NCI-H1417 treated with DMSO at 0.1 percent for 48 hours (cell line): ENCODE results near the gene HNRNPH3.
"Not testable (repeated sequence)": the region's sequence is repeated elsewhere in the genome, so short reads cannot be mapped to it uniquely, and the experiment has no call there.

ENCODE experiments used
- DNase-seq: peaks from one replicate; lab custom pipeline; 2025; lab: John Stamatoyannopoulos, UW

The HNRNPH3 gene, protein sequence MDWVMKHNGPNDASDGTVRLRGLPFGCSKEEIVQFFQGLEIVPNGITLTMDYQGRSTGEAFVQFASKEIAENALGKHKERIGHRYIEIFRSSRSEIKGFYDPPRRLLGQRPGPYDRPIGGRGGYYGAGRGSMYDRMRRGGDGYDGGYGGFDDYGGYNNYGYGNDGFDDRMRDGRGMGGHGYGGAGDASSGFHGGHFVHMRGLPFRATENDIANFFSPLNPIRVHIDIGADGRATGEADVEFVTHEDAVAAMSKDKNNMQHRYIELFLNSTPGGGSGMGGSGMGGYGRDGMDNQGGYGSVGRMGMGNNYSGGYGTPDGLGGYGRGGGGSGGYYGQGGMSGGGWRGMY

DNA sequence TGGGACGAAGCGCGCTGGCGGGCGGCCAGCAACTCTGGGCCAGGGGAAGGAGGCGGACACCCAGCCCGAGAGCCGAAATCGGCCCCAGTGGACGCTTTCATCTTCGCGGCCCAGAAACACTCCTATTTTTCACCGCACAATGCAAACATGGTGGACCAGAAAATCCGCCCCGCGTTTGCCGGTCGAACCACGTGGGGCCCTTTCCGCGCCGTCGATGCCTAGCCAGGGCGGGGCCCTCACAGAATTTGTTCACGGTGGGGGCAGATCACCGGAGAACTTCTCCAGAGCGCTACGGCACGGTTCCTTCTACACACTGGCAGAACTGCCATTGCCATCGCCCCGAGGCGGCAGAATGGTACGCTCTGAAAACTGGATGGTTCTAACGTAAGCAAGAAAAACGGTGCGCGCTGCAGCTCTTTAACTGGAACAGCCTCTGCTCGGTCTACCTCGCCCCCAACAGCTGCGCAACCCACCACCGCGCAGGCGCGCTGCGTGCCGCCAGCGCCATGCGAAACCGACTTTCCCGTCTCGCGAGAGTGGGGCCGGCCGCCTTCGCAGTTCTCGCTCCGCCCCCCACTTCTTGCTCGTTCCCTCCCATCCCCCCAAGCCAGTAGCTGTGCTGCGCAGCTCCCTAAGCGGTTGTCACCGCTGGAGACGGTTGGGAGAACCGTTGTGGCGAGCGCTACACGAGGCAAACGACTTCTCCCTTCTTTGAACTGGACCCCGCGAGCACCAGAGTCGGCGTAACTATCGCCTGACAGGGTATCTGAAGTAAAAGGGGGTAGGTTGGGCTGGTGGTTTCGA is at the start of gene HNRNPH3:
TSS of gene HNRNPH3 (plus strand) at position 610 of the 804 bp plus-strand sequence. CDS start 5,158 bp downstream, outside the sequence.
- peak; percentile 73 for DNase-seq

DNA sequence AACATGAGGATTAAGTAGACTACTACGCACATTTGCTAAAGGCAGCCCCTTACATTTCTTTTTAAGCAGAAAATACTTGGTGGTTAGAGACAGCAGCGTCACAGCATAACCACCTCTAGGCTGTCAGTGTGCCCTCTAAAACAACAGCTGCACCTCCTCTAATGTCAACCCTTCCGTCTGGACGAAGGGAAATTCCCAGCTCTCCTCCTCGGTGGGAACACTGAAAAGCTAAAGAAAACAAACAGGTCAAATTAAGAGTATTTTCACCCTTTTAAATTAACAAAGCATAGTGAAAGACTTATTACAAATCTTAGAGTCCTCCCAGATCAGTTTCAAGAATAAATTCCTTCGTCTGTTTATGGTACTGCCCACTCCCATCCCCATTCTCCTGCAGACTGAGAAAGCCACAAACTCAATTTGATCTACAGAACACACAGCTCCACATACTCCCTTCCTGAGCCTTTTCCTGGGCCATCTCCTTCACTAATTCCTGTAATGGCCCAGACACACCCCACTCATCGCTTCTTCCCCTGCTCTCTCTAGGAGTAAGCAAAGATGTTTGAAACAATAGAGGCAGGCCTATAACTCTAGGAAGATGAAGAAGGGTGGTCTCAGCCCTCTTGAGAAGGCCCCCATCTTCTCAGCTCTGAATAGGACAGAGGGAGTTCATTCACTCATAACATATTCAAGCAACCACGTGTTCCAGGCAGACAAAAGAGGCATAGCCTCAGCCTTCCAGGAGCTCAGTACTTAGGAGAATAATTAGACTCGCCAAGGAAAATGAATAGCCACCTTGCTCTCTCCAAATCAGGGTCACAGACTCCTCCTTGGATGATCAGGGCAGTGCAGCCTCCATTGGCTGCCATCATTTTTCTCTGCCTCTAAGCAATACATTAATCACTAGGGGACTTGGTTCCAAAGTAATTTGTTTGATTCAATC is 47.5 kb upstream of the HNRNPH3 start:
- no peak for DNase-seq

DNA sequence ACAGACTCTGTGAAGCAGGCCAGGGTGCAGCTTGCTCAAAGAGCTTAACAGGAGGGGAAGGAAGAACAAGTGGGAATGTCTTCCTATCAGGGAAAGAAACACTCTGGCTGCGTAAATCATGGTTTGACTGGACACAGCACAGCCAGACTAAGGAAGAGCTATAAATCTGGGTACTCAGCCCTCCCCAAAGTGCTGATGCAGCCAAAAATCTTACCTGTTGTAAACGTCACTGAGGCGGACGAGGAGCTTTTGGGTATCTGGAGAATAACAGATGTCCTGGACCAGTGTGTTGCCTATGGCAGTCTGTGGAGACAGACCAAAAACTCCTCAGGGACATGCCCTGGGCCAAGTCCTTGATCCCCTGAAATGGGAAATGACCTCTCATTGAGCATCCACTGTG is 43.1 kb upstream of the HNRNPH3 start:
- no peak for DNase-seq

DNA sequence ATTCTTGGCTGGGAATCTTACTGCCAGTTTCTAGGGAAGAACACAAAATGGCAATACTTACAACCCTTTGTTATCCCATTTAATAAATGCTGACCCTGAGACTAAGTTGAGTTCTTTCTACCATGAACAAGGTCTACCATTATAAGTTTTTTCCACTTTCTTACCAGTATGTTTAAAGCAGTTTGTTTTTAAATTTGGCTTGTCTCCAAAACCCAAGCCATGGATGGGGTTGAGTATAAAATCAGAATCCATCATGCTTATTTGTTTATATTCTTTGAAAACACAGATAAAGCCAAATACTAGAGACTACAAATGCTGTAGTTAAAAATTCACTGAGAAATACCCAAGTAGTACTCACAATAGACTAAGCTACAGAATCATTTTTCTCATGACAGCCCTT is 41.1 kb upstream of the HNRNPH3 start:
- no peak for DNase-seq

DNA sequence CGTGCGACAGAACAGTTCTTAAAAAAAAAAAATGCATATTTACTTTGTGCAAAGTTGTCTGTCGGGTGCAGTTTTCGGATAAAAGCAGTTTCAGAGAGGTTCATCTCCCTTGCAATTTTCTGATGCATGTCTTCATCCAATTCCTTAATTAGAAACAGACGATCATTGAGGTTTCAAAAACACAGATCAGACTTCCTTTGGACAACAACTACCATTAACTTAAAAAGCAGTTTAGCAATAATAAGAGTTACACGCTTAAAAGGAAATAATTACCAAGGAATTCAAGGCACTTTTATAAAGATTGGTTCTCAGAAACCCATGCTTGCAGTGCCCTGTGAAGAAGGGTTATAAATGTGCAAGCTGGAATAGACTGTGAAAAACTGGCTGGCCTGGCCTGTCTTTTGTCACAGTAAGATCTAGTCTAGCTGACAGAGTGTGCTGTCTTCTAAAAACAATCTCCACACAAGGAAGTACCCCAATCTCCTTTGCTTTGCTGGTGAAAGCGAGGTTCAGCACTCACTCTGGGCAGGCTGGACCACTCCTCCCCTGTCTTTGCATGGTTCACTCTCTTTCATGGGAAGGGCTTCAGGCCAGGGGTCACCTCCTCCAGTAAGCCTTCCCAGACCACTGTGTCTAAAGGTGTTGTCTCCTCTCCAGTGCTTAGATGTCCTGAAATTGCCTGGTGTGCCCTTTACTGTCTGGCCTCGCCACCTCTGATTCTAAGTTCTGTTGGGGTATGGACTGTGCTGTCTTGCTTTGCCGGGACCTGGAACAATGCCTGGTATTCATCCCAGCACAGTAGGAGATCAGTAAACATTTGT is 34.8 kb upstream of the HNRNPH3 start:
- DNase-seq, result no peak

DNA sequence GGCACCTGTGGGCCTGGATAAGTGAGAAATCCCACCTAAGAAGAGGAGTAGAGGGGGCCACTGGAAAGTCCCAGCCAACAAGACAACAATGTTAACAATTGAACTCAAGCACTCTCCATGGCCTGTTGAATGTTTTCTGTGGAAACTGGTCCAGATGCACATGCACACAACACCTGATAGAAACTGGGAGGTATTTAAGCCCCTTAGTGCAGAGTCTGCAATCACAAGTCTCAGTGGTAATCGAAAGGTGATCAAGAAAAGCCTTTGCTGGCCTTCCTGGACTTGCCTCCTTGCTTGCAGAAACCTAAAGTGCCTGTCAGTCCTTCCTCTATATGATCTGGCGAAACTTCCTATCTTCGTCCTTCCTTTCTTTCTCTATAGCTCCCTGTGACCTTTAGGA is 30.6 kb upstream of the HNRNPH3 start:
- DNase-seq, result no peak

DNA sequence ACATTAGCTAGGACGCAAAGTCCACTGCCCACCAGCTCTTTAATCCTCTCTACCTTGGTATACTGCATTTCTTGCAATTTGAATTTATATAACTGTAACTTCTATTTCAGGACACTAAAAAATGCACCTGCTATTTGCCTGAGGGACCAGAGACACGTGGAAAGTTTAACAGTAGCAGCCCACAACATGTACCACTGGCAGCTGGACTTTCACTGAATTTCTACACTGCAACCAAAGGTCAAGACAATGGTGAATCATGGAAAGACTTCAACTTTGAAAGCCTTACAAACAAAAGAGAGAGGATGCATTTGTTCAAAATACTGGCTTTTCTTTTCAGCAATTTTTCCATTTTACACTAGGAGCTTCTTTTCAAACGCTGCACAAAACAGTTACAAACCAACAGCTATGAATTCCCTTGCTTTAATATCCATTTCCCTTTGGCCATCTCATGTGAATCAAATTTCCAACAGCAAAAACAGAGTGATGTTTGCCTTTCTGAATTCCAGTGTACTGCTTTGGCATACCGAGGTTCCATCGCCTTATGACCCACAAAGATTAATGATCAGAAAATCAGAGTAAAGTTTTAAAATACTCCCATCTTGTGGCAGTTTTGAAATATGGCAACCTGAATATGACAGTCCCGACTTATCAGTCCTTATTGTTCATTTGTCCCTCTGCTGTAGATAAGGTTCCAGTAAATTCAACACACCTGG is 29.9 kb upstream of the HNRNPH3 start:
- no peak for DNase-seq

DNA sequence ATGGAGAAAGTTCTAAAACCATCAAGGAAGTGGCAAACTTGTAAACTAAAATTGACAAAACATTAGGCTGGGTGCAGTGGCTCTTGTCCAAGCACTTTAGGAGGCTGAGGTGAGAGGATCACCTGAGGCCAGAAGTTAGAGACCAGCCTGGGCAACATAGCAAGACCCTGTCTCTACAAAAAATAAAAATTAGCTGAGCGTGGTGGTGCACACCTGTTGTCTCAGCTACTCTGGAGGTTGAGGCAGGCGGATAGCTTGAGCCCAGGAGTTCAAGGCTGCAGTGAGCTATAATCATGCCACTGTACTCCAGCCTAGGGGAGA is 29.4 kb upstream of the HNRNPH3 start:
- DNase-seq, result no peak

DNA sequence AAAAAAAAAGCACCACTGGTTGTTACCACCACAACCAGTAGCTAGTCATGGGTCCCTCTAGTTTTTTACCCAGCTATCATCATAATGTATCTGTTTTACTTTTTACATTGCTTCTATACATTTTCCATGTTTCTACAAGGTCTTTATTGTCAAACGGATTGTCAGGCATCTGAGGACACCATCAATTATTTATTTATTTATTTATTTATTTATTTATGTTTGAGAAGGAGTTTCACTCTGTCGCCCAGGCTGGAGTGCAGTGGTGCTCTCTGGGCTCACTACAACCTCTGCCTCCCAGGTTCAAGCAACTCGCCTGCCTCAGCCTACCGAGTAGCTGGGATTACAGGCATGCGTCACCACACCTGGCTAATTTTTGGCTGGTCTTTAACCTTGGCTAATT is 29.0 kb upstream of the HNRNPH3 start:
- DNase-seq, result no peak

DNA sequence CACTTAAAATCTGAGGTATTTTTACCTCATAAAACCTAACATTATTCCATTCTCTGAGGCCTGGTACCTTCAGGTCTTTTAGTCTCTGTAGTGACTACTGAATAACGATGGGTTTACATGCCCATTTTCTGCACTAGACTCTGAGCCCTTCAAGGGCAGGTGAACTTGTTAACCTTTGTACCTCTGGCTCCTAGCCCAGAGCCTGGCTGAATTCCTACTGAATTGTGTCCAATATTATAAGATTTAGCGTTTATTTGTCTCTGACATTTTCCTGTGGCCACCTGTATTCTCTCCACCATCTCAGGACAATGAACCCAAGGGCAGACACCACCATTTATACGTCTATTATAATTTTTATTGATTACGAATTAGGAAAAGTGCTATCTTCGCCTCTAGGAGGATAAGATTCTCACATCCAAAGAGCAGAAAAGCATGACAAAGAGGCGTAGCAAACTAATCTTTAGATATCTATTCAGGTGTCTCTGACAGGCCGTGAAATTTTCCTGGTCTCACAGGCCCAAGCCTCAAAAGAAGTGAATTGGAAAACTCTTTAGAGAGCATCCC is 27.9 kb upstream of the HNRNPH3 start:
- no peak for DNase-seq

DNA sequence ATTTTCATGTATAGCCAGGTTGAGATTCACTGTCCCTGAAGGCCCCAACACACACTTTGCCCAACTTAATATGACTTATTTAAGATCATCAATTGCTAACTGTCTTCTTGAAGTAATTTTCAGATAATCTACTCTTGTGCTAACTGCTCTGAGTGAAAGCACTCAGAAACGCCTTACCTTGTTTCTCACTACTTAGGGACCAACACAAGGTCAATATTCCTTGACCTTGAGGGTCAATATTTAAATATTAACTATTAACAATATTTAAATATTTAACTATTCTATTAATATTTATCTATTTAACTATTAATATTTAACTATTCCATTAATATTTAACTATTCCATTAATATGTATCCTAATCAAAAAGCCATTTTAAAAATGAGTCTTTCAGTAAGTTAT is 26.0 kb upstream of the HNRNPH3 start:
- no peak for DNase-seq

DNA sequence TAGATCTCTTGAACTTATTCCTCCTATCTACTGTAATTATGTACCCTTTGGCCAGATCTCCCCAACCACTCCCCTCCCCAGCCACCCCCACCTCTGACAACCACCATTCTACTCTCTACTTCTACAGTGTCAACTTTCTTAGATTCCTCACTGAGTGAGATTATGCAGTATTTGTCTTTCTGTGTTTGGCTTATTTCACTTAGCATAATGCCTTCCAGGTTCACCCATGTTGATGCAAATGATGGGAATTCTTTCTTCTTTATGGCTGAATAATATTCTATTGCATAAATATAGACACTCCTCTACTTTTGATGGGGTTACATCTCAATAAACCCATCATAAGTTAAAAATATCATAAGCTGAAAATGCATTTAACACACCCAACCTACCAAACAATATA is 21.3 kb upstream of the HNRNPH3 start:
- DNase-seq, result no peak

DNA sequence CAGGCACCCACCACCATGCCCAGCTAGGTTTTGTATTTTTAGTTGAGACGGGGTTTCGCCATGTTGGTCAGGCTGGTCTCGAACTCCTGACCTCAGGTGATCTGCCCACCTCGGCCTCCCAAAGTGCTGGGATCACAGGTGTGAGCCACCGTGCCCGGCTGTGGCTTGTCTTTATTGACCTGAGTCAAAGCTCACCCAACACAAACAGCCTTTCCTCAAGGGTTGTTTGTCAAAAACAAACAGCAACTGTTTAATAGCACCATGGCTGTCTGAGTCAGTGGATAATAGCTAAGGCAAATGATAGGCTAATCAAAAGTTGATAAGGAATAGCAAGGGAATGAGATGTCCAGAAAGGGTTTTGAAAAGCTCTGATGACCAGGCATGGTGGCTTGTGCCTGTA is 16.9 kb upstream of the HNRNPH3 start:
- DNase-seq, result not testable (repeated sequence)

DNA sequence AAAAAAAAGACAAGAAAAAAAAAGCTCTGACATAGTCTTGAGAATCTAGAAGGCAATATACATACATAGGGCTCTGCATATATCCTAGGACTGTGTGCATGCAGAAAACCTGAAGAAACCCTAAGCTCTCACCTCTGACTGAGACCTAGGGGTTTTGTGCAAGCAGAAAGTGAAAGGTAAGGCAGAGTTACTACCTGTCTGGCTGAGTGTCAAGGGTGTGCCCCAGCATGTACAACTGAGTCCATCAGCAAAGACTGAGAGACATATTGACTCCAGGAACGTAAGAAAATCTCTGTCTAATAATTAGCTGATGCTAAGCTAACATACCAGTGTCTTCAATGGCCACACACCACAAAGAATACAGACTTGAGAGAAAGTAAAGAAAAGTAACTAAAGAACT is 16.3 kb upstream of the HNRNPH3 start:
- DNase-seq, result no peak

DNA sequence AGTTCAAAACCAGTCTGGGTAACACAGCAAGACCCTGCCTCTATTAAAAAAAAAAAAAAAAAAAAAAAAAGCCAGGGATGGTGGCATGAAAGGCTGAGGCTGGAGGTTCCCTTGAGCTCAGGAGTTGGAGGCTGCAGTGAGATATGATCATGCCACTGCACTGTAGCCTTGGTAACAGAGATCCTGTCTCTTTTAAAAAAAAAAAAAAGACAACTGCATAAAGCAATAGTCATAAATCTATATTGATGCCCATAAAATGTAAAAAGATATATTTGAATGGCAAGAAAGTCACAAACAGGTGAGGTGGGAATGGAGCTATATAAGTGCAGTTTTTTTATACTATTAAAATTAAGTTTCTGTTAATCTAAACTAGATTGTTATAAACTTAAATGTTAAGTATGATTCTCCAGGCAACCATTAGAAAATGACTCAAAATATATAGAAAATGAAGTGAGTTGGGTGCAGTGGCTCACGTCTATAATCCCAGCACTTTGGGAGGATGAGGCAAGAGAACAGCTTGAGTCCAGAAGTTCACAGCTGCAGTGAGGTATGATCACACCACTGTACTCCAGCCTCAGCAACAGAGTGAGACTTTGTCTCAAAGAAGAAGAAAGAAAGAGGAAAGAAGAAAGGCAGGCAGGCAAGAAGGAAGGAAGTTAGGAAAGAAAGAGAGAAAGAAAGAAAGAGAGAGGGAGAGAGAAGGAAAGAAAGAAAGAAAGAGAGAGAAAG is 13.4 kb upstream of the HNRNPH3 start:
- DNase-seq, result no peak

DNA sequence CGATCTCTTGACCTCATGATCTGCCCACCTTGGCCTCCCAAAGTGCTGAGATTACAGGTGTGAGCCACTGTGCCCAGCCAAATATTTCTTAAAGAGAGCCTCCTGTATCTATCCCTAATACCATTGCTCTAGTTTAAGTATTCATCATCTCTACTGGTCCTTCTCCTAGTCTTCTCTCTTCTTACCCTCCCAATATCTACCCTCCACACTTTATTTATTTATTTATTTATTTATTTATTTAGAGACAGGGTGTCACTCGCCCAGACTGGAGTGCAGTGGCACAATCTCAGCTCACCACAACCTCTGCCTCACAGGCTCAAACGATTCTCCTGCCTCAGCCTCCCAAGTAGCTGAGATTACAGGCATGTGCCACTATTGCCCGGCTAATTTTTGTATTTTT is 7.5 kb upstream of the HNRNPH3 start:
- not testable (repeated sequence) for DNase-seq

DNA sequence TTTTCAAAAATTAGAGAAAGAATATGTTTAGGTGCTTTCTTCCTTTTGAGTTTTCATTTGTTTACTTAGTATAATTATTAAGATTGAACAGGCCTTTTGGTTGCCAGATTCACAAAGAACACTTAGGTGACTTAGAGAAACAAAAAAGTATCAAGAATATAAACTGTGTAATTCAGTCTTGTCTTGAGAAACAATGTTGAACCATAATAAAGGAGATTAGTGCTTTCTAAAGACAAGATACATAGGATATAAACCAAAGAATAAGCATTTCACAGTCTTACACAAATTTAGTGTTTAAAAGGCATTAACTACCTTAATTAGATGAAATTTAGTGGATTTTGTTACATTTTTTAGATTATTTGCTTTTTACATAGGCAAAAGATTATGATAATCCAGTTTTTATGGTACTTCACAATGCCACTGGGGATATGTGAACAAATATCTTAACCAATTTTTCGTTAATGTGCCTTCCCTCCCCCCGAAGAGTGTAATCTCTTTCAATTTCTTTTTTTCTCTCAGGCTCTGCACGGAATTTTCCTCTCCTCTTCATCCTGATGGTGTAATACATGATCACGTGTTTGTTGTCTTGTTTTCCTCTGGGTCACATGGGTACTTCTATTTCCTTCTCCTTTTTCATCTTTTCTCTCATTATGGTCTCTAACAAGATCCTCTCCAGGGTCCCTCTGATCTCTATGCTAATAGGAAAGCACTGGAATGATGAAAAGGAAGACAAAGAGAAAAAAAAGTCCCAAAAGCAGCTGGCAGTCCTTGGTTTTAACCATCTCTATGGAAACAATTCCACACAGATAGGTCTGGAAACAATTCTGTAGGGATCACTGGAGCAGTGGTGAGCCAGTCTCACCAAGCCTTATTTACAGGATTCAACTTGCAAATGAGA is 3.7 kb upstream of the HNRNPH3 start:
- no peak for DNase-seq

DNA sequence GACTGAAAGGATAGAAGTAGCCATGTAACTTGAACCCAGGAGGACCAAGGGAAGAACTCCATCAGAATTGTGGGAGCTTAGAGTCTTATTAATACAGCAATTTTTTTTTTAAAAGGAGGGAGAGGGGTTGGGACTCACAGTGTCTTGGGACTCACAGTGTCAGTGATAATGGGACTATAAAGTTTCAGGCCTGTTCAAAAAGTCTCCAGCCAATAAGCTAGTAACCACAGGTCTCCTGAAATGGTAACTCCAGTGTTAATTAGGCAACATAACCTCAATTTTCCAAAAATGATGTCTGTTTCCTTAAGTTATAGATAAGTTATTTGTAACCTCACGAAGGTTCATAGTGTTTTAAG is 2.4 kb upstream of the HNRNPH3 start:
- no peak for DNase-seq

DNA sequence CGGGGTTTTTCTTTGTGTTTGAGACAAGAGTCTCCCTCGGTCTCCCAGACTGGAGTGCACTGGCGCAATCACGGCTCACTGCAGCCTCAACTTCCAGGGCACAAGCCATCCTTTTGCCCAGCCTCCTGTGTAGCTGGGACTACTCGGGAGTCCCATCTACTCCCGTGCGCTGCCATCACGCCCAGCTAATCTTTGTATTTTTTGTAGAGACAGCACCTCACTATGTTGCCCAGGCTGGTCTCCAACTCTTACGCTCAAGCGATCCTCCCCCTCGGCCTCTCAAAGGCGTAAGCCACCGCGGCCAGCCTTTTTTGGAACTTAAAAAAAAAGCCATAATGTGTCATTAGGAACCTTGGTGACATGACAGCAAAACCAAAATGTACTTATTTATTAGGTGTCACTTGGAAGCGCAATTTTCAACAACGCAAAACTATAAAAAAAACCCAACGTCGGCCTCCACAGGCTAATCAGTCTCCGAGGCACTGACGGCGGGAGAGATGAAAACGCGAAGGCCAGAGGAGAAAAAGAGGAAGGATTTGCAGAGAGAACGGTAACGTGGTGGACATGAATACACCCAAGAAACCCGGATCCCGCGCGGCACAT is 911 bp upstream of the HNRNPH3 start:
- no peak for DNase-seq
